ENCODE measurements around the gene SMYD5. TPM values are rescaled to one million over a fixed set of nuclear protein-coding genes. Genes with fewer than 3 reads are reported as not detected.

Gene SMYD5
- total RNA-seq, 2 experiments from 2014 or later = 39.1 to 46.7 TPM

GRCh38 chr2:73263540-73264331 is 49.7 kb downstream of the SMYD5 start:
- intact Hi-C loops (cut with DNase I, micrococcal nuclease) = no loop called here
- ATAC-seq (ENCODE audit: poor library complexity) (no peak), DNase-seq (no peak)
- no peak overlapping the region for H3K4me3 Mint-ChIP-seq
- Histone ChIP-seq H3K36me3 (ENCODE audit: insufficient read depth, low read length) (no peaks in the 10 kb centered on the region), H3K27ac (ENCODE audit: low read depth in 1 of 2, low read length in 2 of 2) (no peak overlapping the region), H3K4me1 (ENCODE audit: insufficient read depth, low read length) (peaks cover 7% of the 10 kb centered on the region), H3K9me3 (ENCODE audit: control insufficient read depth in 1 of 2, insufficient read depth in 1 of 2, low read length in 2 of 2) (no peaks in the 10 kb centered on the region), H3K4me3 (ENCODE audit: low read length) (no peak overlapping the region), H3K27me3 (ENCODE audit: control insufficient read depth in 1 of 2, insufficient read depth in 2 of 2, low read length in 2 of 2) (no peaks in the 10 kb centered on the region)
- H3K36me3 Mint-ChIP-seq (ENCODE audit: low read depth) = peaks cover 42% of the 10 kb centered on the region
- peaks cover 20% of the 10 kb centered on the region for H3K4me1 Mint-ChIP-seq (ENCODE audit: low read depth)
- no peak overlapping the region for H3K27ac Mint-ChIP-seq
- H3K27me3 Mint-ChIP-seq = no peaks in the 10 kb centered on the region
- H3K9me3 Mint-ChIP-seq = no peaks in the 10 kb centered on the region
- CTCF ChIA-PET = no interaction called here
- TF ChIP-seq, protein P1, sequence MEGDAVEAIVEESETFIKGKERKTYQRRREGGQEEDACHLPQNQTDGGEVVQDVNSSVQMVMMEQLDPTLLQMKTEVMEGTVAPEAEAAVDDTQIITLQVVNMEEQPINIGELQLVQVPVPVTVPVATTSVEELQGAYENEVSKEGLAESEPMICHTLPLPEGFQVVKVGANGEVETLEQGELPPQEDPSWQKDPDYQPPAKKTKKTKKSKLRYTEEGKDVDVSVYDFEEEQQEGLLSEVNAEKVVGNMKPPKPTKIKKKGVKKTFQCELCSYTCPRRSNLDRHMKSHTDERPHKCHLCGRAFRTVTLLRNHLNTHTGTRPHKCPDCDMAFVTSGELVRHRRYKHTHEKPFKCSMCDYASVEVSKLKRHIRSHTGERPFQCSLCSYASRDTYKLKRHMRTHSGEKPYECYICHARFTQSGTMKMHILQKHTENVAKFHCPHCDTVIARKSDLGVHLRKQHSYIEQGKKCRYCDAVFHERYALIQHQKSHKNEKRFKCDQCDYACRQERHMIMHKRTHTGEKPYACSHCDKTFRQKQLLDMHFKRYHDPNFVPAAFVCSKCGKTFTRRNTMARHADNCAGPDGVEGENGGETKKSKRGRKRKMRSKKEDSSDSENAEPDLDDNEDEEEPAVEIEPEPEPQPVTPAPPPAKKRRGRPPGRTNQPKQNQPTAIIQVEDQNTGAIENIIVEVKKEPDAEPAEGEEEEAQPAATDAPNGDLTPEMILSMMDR (IDR thresholded peaks at IDR 0.05) = no peak
- POLR2A ChIA-PET = no interaction called here

DNA sequence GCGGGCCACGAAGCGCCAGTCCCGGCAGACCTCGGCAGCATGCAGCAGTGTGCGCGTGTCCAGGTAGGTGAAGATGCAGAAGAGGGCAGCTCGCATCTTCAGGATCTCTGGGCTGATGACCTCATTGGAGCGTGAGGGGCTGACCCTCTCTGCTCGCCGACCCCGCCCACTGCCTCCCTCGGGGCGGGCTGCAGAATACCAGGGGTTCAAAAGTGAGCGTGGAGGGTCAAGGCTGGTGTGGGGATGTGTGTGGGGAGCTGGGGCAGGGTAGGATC is 50.2 kb downstream of the SMYD5 start:
- Mint-ChIP-seq H3K27ac (no peak overlapping the region), H3K27me3 (no peaks in the 10 kb centered on the region), H3K9me3 (no peaks in the 10 kb centered on the region), H3K36me3 (ENCODE audit: low read depth) (peaks cover 38% of the 10 kb centered on the region), H3K4me1 (ENCODE audit: low read depth) (peaks cover 20% of the 10 kb centered on the region), H3K4me3 (no peak overlapping the region)
- Histone ChIP-seq H3K27me3 (ENCODE audit: control insufficient read depth in 1 of 2, insufficient read depth in 2 of 2, low read length in 2 of 2) (no peaks in the 10 kb centered on the region), H3K4me1 (ENCODE audit: insufficient read depth, low read length) (peaks cover 7% of the 10 kb centered on the region), H3K9me3 (ENCODE audit: control insufficient read depth in 1 of 2, insufficient read depth in 1 of 2, low read length in 2 of 2) (no peaks in the 10 kb centered on the region), H3K4me3 (ENCODE audit: low read length) (no peak overlapping the region), H3K36me3 (ENCODE audit: insufficient read depth, low read length) (no peaks in the 10 kb centered on the region), H3K27ac (ENCODE audit: low read depth in 1 of 2, low read length in 2 of 2) (no peak overlapping the region)
- ChIA-PET POLR2A (no interaction called here), CTCF (no interaction called here)
- no peak for DNase-seq
- ATAC-seq (ENCODE audit: poor library complexity) = no peak
- TF ChIP-seq, protein P1 (IDR thresholded peaks at IDR 0.05) = no peak
- intact Hi-C loops (cut with DNase I, micrococcal nuclease) = no loop called here

DNA sequence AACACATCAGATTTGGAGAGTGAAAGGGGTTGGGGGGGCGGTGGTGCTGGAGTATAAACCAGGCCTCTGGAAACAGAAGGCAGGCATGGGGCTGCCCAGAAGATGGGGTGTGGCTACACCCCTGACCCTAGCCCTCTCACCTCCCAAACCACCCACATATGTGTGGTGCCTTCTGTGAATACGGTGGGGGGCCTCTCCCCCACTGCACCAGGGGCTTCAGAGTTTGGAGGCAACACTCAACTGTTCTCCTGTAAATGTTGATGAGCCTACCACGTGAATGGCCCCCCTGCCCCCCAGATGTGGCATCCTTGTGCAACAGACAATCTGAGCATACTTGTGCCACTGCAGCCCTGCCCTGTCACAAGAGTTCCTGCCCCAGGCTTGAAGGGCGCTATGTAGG is 50.7 kb downstream of the SMYD5 start:
- peaks cover 22% of the 10 kb centered on the region for H3K4me1 Mint-ChIP-seq (ENCODE audit: low read depth)
- ChIA-PET POLR2A (no interaction called here), CTCF (no interaction called here)
- no peak for DNase-seq
- ATAC-seq (ENCODE audit: poor library complexity) = no peak
- Histone ChIP-seq H3K27ac (ENCODE audit: low read depth in 1 of 2, low read length in 2 of 2) (no peak overlapping the region), H3K36me3 (ENCODE audit: insufficient read depth, low read length) (no peaks in the 10 kb centered on the region), H3K27me3 (ENCODE audit: control insufficient read depth in 1 of 2, insufficient read depth in 2 of 2, low read length in 2 of 2) (no peaks in the 10 kb centered on the region), H3K9me3 (ENCODE audit: control insufficient read depth in 1 of 2, insufficient read depth in 1 of 2, low read length in 2 of 2) (no peaks in the 10 kb centered on the region), H3K4me3 (ENCODE audit: low read length) (no peak overlapping the region), H3K4me1 (ENCODE audit: insufficient read depth, low read length) (peaks cover 10% of the 10 kb centered on the region)
- no peak overlapping the region for H3K4me3 Mint-ChIP-seq
- intact Hi-C loops (cut with DNase I, micrococcal nuclease) = no loop called here
- TF ChIP-seq, protein P1 (IDR thresholded peaks at IDR 0.05) = no peak
- H3K9me3 Mint-ChIP-seq = no peaks in the 10 kb centered on the region
- H3K27me3 Mint-ChIP-seq = no peaks in the 10 kb centered on the region
- peaks cover 33% of the 10 kb centered on the region for H3K36me3 Mint-ChIP-seq (ENCODE audit: low read depth)
- no peak overlapping the region for H3K27ac Mint-ChIP-seq
